CD4-positive, CD25-positive, alpha-beta regulatory T cell (primary cell): ENCODE results near the gene SLC6A6. TPM values are rescaled to one million over a fixed set of nuclear protein-coding genes. Genes with fewer than 3 reads are reported as not detected.

ENCODE experiments used
- ATAC-seq, 2 donors: fragments of 150-1000 bp; cut with Tn5 transposase; one replicate each; pipeline ENCODE4 v1.10.0; 2021; ENCODE audit warnings: low read depth in 2 of 2, moderate number of reproducible peaks in 2 of 2, moderate library complexity in 1 of 2
- DNase-seq, 3 donors: peaks; one replicate each; pipeline versions ENCODE4 v3.0.0 to v3.0.0-alpha.2; 2012 to 2022; ENCODE audit warnings: mixed read lengths in 1 of 3
- H3K27ac ChIP-seq: one replicate; pipeline ENCODE4 v1.7.0; 2013; ENCODE audit warnings: mild to moderate bottlenecking, low read length; ENCODE audit not compliant: insufficient read depth, poor library complexity, severe bottlenecking
- H3K27me3 ChIP-seq: one replicate; pipeline ENCODE4 v1.7.0; 2013; ENCODE audit warnings: low read length; ENCODE audit not compliant: control insufficient read depth, insufficient read depth
- H3K36me3 ChIP-seq: one replicate; pipeline ENCODE4 v1.7.0; 2013; ENCODE audit warnings: mild to moderate bottlenecking, low read length, moderate library complexity; ENCODE audit not compliant: control insufficient read depth, insufficient read depth
- H3K4me1 ChIP-seq: 2 replicates; pipeline ENCODE4 v1.7.0; 2013; ENCODE audit warnings: mild to moderate bottlenecking, low read length; ENCODE audit not compliant: insufficient read depth, control insufficient read depth, poor library complexity, severe bottlenecking
- H3K4me3 ChIP-seq: one replicate; pipeline ENCODE4 v1.7.0; 2013; ENCODE audit warnings: low read depth, mild to moderate bottlenecking, low read length, moderate library complexity
- H3K9me3 ChIP-seq, 2 experiments: 1 replicate in 1 of 2; 2 replicates in 1 of 2; pipeline ENCODE4 v1.7.0; 2013; ENCODE audit warnings: low read length in 2 of 2, mild to moderate bottlenecking in 1 of 2, moderate library complexity in 1 of 2; ENCODE audit not compliant: control insufficient read depth in 2 of 2
- H3K27ac Mint-ChIP-seq, 3 donors: one replicate each; pipeline ENCODE4 v1.8.0; 2020 to 2022; ENCODE audit warnings: mild to moderate bottlenecking in 3 of 3, mixed read lengths in 3 of 3, moderate library complexity in 2 of 3
- H3K27me3 Mint-ChIP-seq: one replicate; pipeline ENCODE4 v1.8.0; 2022; ENCODE audit warnings: mild to moderate bottlenecking, mixed read lengths
- H3K36me3 Mint-ChIP-seq: one replicate; pipeline ENCODE4 v1.8.0; 2020; ENCODE audit warnings: mixed read lengths
- H3K4me1 Mint-ChIP-seq, 4 donors: one replicate each; pipeline ENCODE4 v1.8.0; 2020 to 2022; ENCODE audit warnings: mixed read lengths in 4 of 4, mild to moderate bottlenecking in 1 of 4
- H3K4me3 Mint-ChIP-seq, 4 donors: one replicate each; pipeline ENCODE4 v1.8.0; 2020 to 2022; ENCODE audit warnings: mild to moderate bottlenecking in 4 of 4, mixed read lengths in 4 of 4, moderate library complexity in 3 of 4
- H3K9me3 Mint-ChIP-seq, 7 donors: one replicate each; pipeline ENCODE4 v1.8.0; 2020 to 2022; ENCODE audit warnings: mixed read lengths in 7 of 7, mild to moderate bottlenecking in 3 of 7, moderate library complexity in 2 of 7
- polyA plus RNA-seq, 4 donors: library from polyadenylated mRNA; unstranded; fragments of 300-500 nt; fragmentation: Illumina TruSeq; gene quantifications; one replicate each; pipeline ENCODE4 v1.2.3, GENCODE V29; 2021
- total RNA-seq: library from RNA; stranded (reverse); gene quantifications from one replicate; pipeline ENCODE4 v1.2.3, GENCODE V29; 2022

The SLC6A6 gene
- total and polyA plus RNA-seq, 5 donors from 2014 or later, result 6.9 to 73.3 (median 9.1) TPM

DNA sequence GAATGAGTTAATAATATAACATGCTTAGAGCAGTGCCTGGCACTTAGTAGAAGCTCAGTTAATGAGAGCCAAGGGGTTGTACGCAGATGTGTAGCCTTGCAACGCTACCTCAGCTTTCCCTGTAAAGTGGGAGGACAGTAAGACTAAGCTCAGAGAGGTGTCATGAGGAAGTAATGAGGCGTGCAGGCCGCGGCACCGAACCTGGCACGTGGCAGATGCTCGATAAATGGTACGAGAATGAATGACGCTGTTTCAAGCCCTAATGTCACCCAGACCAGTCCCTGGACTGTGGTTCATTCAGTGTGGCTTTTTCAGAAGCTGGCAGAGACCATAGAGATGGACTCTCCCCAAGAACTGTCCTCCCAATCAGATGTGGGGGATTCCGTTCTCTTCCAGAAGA lies 116.5 kb downstream of the SLC6A6 start:
- H3K4me1 Mint-ChIP-seq, result no peaks in the 10 kb centered on the region
- no peaks in the 10 kb centered on the region for H3K9me3 ChIP-seq
- H3K9me3 Mint-ChIP-seq, result no peaks in the 10 kb centered on the region
- no peak overlapping the region for H3K27ac ChIP-seq
- no peaks in the 10 kb centered on the region for H3K36me3 ChIP-seq
- H3K36me3 Mint-ChIP-seq, result no peaks in the 10 kb centered on the region
- H3K4me3 ChIP-seq, result no peak overlapping the region
- no peaks in the 10 kb centered on the region for H3K27me3 ChIP-seq
- ATAC-seq (no peak), DNase-seq (no peak)
- no peak overlapping the region for H3K4me3 Mint-ChIP-seq
- peaks cover 6% of the 10 kb centered on the region for H3K27me3 Mint-ChIP-seq
- H3K4me1 ChIP-seq, result no peaks in the 10 kb centered on the region
- H3K27ac Mint-ChIP-seq, result no peak overlapping the region

DNA sequence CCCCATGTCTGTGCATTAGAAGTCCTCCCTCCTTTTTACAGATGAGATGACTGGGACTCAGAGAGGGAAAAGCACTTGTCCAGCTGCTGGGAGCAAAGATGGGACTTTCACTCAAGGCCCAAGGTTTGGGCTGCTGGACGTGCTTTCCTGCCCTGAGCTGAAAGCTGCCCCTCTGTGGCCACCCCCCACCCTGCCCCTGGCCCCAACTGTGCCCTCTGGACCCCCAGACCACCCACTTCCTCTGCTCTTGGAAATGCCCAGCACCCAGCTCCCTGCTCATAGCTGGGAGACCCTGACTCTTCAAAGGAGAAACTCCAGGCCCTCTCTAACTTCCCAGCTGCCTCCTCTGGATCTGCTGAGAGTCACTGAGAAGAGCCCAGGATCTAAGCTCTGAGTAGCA lies 117.0 kb downstream of the SLC6A6 start:
- no peaks in the 10 kb centered on the region for H3K9me3 ChIP-seq
- Mint-ChIP-seq H3K4me1 (no peaks in the 10 kb centered on the region), H3K4me3 (no peak overlapping the region), H3K27ac (no peak overlapping the region), H3K36me3 (no peaks in the 10 kb centered on the region), H3K9me3 (no peaks in the 10 kb centered on the region), H3K27me3 (peaks cover 6% of the 10 kb centered on the region)
- H3K4me1 ChIP-seq, result no peaks in the 10 kb centered on the region
- no peaks in the 10 kb centered on the region for H3K27me3 ChIP-seq
- ATAC-seq, result no peak
- H3K4me3 ChIP-seq, result no peak overlapping the region
- no peak for DNase-seq
- H3K36me3 ChIP-seq, result no peaks in the 10 kb centered on the region
- H3K27ac ChIP-seq, result no peak overlapping the region

DNA sequence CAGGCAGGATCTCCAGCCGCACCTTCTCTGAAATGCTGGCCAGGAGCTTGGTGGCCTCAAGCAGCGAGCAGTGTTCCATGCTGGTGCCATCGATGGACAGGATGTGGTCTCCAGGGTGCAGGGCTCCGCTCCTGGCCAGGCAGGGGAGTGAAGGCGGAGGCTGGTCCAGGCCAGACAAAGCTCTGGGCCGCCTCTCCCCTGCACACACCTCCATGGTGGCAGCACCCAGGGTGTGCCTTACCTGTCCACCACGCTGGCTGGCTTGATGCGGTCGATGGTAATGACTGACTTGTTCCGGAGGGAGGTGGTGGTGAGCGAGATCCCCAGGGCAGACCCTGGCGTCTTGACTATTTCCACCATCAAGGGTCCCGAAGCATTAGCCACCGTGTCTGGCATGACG lies 117.7 kb downstream of the SLC6A6 start:
- Mint-ChIP-seq H3K27me3 (peaks cover 6% of the 10 kb centered on the region), H3K4me3 (no peak overlapping the region), H3K27ac (no peak overlapping the region), H3K9me3 (no peaks in the 10 kb centered on the region), H3K36me3 (no peaks in the 10 kb centered on the region), H3K4me1 (no peaks in the 10 kb centered on the region)
- H3K9me3 ChIP-seq, result no peaks in the 10 kb centered on the region
- no peak overlapping the region for H3K4me3 ChIP-seq
- DNase-seq (no peak), ATAC-seq (no peak)
- no peaks in the 10 kb centered on the region for H3K4me1 ChIP-seq
- H3K27ac ChIP-seq, result no peak overlapping the region
- H3K27me3 ChIP-seq, result no peaks in the 10 kb centered on the region
- no peaks in the 10 kb centered on the region for H3K36me3 ChIP-seq

DNA sequence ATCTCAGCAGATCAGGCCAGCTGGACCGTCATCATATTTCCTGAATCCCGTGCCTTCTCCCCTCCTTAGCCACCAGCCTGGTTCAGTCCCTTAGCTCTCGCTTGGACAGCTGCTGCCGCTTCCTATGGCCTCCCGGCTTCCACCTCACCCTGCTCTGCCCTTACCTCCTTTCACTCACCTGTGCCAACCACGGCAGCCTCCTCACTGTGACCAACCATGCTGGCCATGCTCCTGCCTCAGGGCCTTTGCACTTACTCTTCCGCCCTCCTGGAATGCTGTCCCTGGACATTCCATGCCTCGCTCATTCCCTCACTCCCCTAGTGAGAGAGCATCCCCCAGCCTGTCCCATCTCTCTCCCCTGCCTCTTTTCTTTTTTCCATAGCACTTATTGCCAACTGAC lies 118.6 kb downstream of the SLC6A6 start:
- no peak for DNase-seq
- Mint-ChIP-seq H3K4me1 (peaks cover 0 to under 1% (median 0%) of the 10 kb centered on the region in 4 donors), H3K36me3 (no peaks in the 10 kb centered on the region), H3K9me3 (no peaks in the 10 kb centered on the region), H3K27me3 (peaks cover 6% of the 10 kb centered on the region), H3K27ac (no peak overlapping the region), H3K4me3 (no peak overlapping the region)
- H3K4me1 ChIP-seq, result no peaks in the 10 kb centered on the region
- H3K27me3 ChIP-seq, result no peaks in the 10 kb centered on the region
- H3K9me3 ChIP-seq, result no peaks in the 10 kb centered on the region
- H3K36me3 ChIP-seq, result no peaks in the 10 kb centered on the region
- no peak overlapping the region for H3K4me3 ChIP-seq
- no peak for ATAC-seq
- no peak overlapping the region for H3K27ac ChIP-seq

DNA sequence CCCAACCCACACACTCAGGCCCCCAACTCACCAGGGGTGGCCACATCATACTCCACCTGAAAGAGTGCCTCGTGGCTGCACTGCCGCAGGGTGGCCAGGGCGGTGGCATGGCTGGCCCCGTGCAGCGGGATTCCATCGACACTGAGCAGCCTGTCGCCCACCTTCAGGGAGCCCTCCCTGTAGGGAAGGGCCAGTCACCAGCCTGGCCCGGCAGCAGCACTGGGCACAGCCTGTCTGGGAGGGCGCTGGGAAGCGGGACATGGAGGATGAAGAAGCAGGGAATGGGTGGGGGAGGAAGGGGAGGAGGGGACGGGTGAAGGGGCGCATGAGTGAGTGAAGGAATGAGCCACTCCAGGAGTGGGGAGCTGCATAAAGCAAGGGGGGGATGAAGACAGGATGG lies 119.2 kb downstream of the SLC6A6 start:
- no peak for ATAC-seq
- no peak overlapping the region for H3K27ac Mint-ChIP-seq
- H3K4me1 Mint-ChIP-seq, result peaks cover 0 to 6% (median 0%) of the 10 kb centered on the region in 4 donors

DNA sequence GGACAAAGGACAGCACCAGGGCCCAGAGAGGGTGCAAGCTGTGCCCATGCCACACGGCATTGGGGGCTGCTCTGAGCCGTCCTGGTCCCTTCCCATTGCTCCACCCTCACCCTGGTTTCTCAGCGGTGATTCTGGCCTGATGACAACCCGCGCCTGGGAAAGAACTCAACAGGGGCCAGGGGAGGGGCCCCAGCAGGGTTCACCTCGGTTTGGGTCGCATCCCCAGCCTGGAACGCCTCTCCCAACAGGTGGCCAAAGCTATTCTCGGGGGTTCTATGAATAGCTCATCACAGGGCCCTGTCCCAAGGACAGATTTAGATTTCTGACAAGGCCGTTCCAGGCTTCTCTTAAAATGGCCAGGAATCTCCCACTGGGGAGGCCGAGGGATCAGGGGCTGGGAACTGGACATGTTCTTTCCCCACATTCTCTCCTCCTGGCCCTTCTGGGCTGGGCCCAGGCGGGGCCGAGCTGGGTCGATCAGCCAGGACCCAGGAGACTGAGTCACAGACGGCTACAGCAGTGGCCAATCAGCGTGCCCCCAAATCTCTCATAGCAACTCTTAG lies 119.8 kb downstream of the SLC6A6 start:
- Histone ChIP-seq H3K36me3 (no peaks in the 10 kb centered on the region), H3K4me1 (no peaks in the 10 kb centered on the region), H3K27me3 (no peaks in the 10 kb centered on the region), H3K9me3 (no peaks in the 10 kb centered on the region), H3K27ac (no peak overlapping the region), H3K4me3 (no peak overlapping the region)
- Mint-ChIP-seq H3K4me1 (peaks cover 0 to 6% (median 0%) of the 10 kb centered on the region in 4 donors), H3K27ac (no peak overlapping the region), H3K36me3 (no peaks in the 10 kb centered on the region), H3K9me3 (peaks cover 0 to 1% (median 0%) of the 10 kb centered on the region in 7 donors), H3K4me3 (no peak overlapping the region), H3K27me3 (peaks cover 6% of the 10 kb centered on the region)
- DNase-seq (no peak), ATAC-seq (no peak)

More for the DNA sequence above, 119.2 kb downstream of the SLC6A6 start:
- Histone ChIP-seq H3K27me3 (no peaks in the 10 kb centered on the region), H3K36me3 (no peaks in the 10 kb centered on the region), H3K4me3 (no peak overlapping the region), H3K4me1 (no peaks in the 10 kb centered on the region), H3K27ac (no peak overlapping the region), H3K9me3 (no peaks in the 10 kb centered on the region)
- peaks cover 6% of the 10 kb centered on the region for H3K27me3 Mint-ChIP-seq
- H3K4me3 Mint-ChIP-seq, result no peak overlapping the region
- H3K36me3 Mint-ChIP-seq, result no peaks in the 10 kb centered on the region
- no peak for DNase-seq
- H3K9me3 Mint-ChIP-seq, result peaks cover 0 to 1% (median 0%) of the 10 kb centered on the region in 7 donors

DNA sequence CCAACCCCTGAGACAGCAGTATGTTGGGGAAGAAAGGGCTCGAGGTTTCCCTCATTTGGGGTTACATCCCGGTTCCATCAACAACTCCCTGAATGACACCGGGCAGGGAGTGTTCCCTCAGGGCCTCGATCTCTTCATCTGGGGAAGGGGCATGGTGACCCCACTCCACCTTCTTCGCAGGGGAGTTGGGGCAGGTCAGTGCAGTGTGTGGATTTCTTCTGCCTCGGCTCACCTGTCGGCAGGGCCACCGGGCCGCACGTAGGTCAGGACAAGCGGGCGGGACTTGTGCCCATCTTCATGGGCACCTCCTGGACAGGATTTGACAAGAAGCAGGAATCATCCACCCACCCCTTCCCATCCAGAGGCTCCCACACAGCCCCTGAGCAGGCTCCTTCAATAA lies 120.4 kb downstream of the SLC6A6 start:
- Mint-ChIP-seq H3K9me3 (peaks cover 0 to 1% (median 0%) of the 10 kb centered on the region in 7 donors), H3K27ac (no peak overlapping the region), H3K4me1 (peaks cover 0 to 6% (median 0%) of the 10 kb centered on the region in 4 donors), H3K27me3 (peaks cover 6% of the 10 kb centered on the region), H3K36me3 (no peaks in the 10 kb centered on the region), H3K4me3 (no peak overlapping the region)
- DNase-seq (no peak), ATAC-seq (no peak)
- H3K27me3 ChIP-seq, result no peaks in the 10 kb centered on the region
- H3K4me3 ChIP-seq, result no peak overlapping the region
- H3K4me1 ChIP-seq, result no peaks in the 10 kb centered on the region
- H3K36me3 ChIP-seq, result no peaks in the 10 kb centered on the region
- H3K9me3 ChIP-seq, result no peaks in the 10 kb centered on the region
- no peak overlapping the region for H3K27ac ChIP-seq

DNA sequence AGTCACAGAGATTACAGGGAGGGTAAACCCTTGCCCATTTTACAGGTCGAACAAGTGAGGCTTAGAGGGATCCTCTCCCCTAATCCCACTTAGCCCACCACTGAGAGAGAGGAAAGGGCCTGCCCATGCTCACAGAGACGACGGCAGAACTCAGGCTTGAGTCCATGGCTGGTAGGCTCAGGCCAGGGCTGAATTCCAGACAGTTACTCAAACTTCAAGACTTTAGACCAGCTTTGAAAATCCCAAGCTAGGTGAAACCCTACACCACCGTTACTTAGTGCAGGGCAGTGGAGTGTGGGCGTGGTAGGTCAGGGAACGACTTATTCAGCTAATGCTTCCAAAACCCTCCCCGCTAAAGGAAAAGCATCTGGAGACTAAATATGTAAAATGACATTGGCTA lies 121.4 kb downstream of the SLC6A6 start:
- H3K4me3 ChIP-seq, result no peak overlapping the region
- no peak for ATAC-seq
- no peak for DNase-seq
- Mint-ChIP-seq H3K4me3 (no peak overlapping the region), H3K27me3 (peaks cover 11% of the 10 kb centered on the region), H3K4me1 (peaks cover 0 to 6% (median 0%) of the 10 kb centered on the region in 4 donors), H3K36me3 (no peaks in the 10 kb centered on the region), H3K9me3 (peaks cover 0 to 1% (median 0%) of the 10 kb centered on the region in 7 donors), H3K27ac (no peak overlapping the region)
- H3K27ac ChIP-seq, result no peak overlapping the region
- H3K27me3 ChIP-seq, result peaks cover 2% of the 10 kb centered on the region
- H3K9me3 ChIP-seq, result no peaks in the 10 kb centered on the region
- H3K4me1 ChIP-seq, result no peaks in the 10 kb centered on the region
- no peaks in the 10 kb centered on the region for H3K36me3 ChIP-seq
